OCI-LY7 (cell line): ENCODE results near the gene RALB. TPM values are rescaled to one million over a fixed set of nuclear protein-coding genes. Genes with fewer than 3 reads are reported as not detected.

Source experiments
- BruUV-seq: library from RNA; stranded (reverse); fragments of 400-500 nt; replicated peaks from 2 replicates; lab custom pipeline; 2021; lab: Mats Ljungman, UMichigan
- CTCF ChIA-PET: fragments of 300-600 bp; sonication (Branson Sonifier 250); formaldehyde crosslinking; loops from one replicate; lab custom pipeline; 2022; ENCODE audit warnings: antibody characterized with exemption; ENCODE audit not compliant: unreplicated experiment; lab: Charles Lee
- POLR2A ChIA-PET: fragments of 300-600 bp; sonication (Branson Sonifier 250); formaldehyde crosslinking; loops from one replicate; lab custom pipeline; 2022; ENCODE audit warnings: antibody characterized with exemption; lab: Charles Lee
- DNase-seq: peaks from one replicate; pipeline ENCODE4 v3.0.0-alpha.2; 2015; ENCODE audit warnings: low spot score
- H2AFZ ChIP-seq: fragments of 200-600 bp; sonication (generic), shearing (Covaris generic); 2 replicates; pipeline ENCODE4 v1.6.1; 2014; ENCODE audit warnings: mild to moderate bottlenecking, antibody characterized with exemption, low read length, moderate library complexity
- H3K27ac ChIP-seq: fragments of 200-600 bp; sonication (generic); 2 replicates; pipeline ENCODE4 v1.5.1; 2014; ENCODE audit warnings: mixed run types, low read depth, mild to moderate bottlenecking, moderate library complexity, low read length, inconsistent platforms; ENCODE audit not compliant: poor library complexity, severe bottlenecking
- H3K36me3 ChIP-seq: fragments of 200-600 bp; sonication (generic); 2 replicates; pipeline ENCODE4 v1.6.1; 2014; ENCODE audit warnings: mild to moderate bottlenecking, antibody characterized with exemption, low read length, moderate library complexity, mixed read lengths; ENCODE audit not compliant: insufficient read depth
- H3K4me1 ChIP-seq: fragments of 200-600 bp; sonication (generic); 2 replicates; pipeline ENCODE4 v1.5.1; 2014; ENCODE audit warnings: mild to moderate bottlenecking, low read length; ENCODE audit not compliant: insufficient read depth, poor library complexity, severe bottlenecking
- H3K4me2 ChIP-seq: fragments of 200-600 bp; sonication (generic); 2 replicates; pipeline ENCODE4 v1.6.1; 2014; ENCODE audit warnings: mild to moderate bottlenecking, low read length
- H3K4me3 ChIP-seq: fragments of 200-600 bp; sonication (generic); 2 replicates; pipeline ENCODE4 v1.5.1; 2014; ENCODE audit warnings: mild to moderate bottlenecking, low read depth, low read length; ENCODE audit not compliant: poor library complexity, severe bottlenecking
- H3K79me2 ChIP-seq: fragments of 200-600 bp; sonication (generic); 2 replicates; pipeline ENCODE4 v1.6.1; 2016; ENCODE audit warnings: low read depth, mild to moderate bottlenecking, low read length, moderate library complexity, mixed read lengths; ENCODE audit not compliant: insufficient read depth
- H3K9me2 ChIP-seq: fragments of 200-600 bp; sonication (generic); 2 replicates; pipeline ENCODE4 v1.6.1; 2016; ENCODE audit warnings: mild to moderate bottlenecking, low read length, mixed read lengths; ENCODE audit not compliant: insufficient read depth
- H3K9me3 ChIP-seq: fragments of 200-600 bp; sonication (generic); 2 replicates; pipeline ENCODE4 v1.6.1; 2014; ENCODE audit warnings: mild to moderate bottlenecking, mixed run types, low read length, mixed read lengths
- H4K20me1 ChIP-seq: fragments of 200-600 bp; sonication (generic); 2 replicates; pipeline ENCODE4 v1.6.1; 2014; ENCODE audit warnings: mild to moderate bottlenecking, antibody characterized with exemption, low read length, moderate library complexity, mixed read lengths; ENCODE audit not compliant: insufficient read depth
- CTCF ChIP-seq: fragments of 200-600 bp; sonication (generic); conservative IDR thresholded peaks from 2 replicates; pipeline ENCODE4 v1.5.1; 2014; ENCODE audit warnings: mild to moderate bottlenecking, antibody characterized with exemption, low read length, moderate library complexity, mixed read lengths
- EZH2phosphoT487 ChIP-seq: fragments of 200-600 bp; sonication (generic); IDR thresholded peaks from 2 replicates; pipeline ENCODE4 v1.6.1; 2018; ENCODE audit warnings: low read depth, borderline replicate concordance, mild to moderate bottlenecking, mixed run types, antibody characterized with exemption, low read length, moderate library complexity, mixed read lengths
- intact Hi-C: fragments of 100-400 bp; cut with micrococcal nuclease; formaldehyde crosslinking; loops from one replicate; pipeline ENCODE4 v1.10.0; 2022; ENCODE audit not compliant: unreplicated experiment
- total RNA-seq, 2 experiments: library from RNA; depleted of rRNA in 1 of 2; stranded (reverse); fragments of >200 nt in 1 of 2; shearing (Covaris generic) in 1 of 2; gene quantifications; 2 replicates each; pipeline ENCODE4 v1.2.3, GENCODE V29; 2014 to 2022

Gene RALB
- total RNA-seq, 2 experiments from 2014 or later: 16.2 to 23.6 TPM

DNA sequence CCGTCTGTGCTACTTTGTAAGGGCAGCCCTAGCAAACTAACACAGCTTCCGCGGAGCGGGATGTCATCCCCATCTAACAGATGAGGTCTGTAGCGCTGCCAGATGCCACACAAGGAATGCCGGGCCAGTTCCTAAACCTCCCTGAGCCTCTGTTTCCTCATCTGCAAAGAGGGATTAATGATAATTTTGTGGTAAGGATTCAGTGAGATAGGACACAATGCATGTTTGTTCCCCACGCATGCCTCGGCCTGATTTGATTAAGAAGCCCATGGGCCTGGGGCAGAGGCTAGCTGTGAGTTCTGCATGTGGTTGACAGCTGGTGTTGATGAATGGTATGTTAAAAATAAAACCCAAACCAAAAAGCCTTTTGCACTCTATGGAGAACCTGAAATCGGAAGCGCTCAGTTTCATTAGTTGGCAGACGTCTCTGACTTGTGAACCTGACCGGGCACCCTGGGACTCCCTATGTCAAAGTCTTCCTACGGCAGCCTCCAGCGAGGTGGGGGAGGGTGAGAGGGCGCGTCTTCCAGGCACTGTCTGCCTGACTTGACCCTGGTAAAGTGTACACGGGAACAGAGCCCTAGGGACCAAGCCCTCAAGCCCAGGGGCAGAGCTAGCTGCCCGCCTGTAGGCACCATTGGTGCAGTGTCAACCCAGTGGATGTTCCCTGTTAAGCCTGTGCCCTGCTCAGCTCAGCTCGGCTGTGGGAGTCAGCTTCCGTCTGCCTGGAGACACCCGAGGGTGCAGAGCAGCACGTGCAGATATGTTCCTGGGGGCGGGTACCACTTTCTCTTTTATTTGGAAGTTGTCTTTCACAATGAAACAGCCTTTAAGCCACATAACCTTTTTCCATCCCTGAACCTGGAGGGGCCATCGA is 78.5 kb downstream of the RALB start:
- POLR2A ChIA-PET: no interaction called here
- no peak for DNase-seq

DNA sequence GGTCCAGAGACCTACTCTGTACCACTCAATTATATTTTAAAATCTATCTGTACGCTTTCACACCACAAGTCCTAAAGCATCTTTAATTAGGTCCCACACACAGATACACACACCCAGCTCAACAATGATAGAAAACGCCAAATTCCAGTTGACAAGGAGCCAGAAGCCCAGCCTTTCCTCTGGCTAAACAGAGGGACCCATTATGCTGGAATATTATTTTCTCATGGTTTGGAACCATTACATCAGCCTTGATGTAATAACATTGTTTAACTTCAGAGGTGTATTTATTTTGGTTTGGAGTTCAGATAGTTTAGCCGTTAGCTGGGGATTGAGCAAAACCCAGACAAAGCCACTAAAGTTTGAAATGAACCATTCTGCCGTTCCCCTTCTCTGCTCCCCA is 79.3 kb downstream of the RALB start:
- Histone ChIP-seq H3K9me3 (no peaks in the 10 kb centered on the region), H3K4me2 (no peak overlapping the region), H3K79me2 (no peaks in the 10 kb centered on the region), H3K9me2 (no peaks in the 10 kb centered on the region), H3K27ac (no peak overlapping the region), H3K36me3 (no peaks in the 10 kb centered on the region), H3K4me1 (no peaks in the 10 kb centered on the region), H4K20me1 (no peaks in the 10 kb centered on the region), H3K4me3 (no peak overlapping the region), H2AFZ (no peak overlapping the region)
- no peak for DNase-seq
- TF ChIP-seq CTCF (no peak), EZH2phosphoT487 (no peak)
- intact Hi-C loops: no loop called here
- ChIA-PET POLR2A (no interaction called here), CTCF (no interaction called here)
- no TSS peak for BruUV-seq

More for the DNA sequence above, 78.5 kb downstream of the RALB start:
- Histone ChIP-seq H3K9me3 (no peaks in the 10 kb centered on the region), H3K4me1 (no peaks in the 10 kb centered on the region), H2AFZ (no peak overlapping the region), H3K4me3 (no peak overlapping the region), H3K36me3 (no peaks in the 10 kb centered on the region), H3K79me2 (no peaks in the 10 kb centered on the region), H3K9me2 (no peaks in the 10 kb centered on the region), H3K27ac (no peak overlapping the region), H4K20me1 (no peaks in the 10 kb centered on the region), H3K4me2 (no peak overlapping the region)
- intact Hi-C loops: no loop called here
- BruUV-seq: no TSS peak
- no peak for TF ChIP-seq CTCF
- TF ChIP-seq EZH2phosphoT487: no peak
- CTCF ChIA-PET: no interaction called here

GRCh38 chr2:120332384-120332783 is 79.7 kb downstream of the RALB start:
- no peaks in the 10 kb centered on the region for H3K9me2 ChIP-seq
- ChIA-PET CTCF (no interaction called here), POLR2A (no interaction called here)
- H3K4me2 ChIP-seq: no peak overlapping the region
- no TSS peak for BruUV-seq
- H3K9me3 ChIP-seq: no peaks in the 10 kb centered on the region
- intact Hi-C loops: no loop called here
- TF ChIP-seq CTCF (no peak), EZH2phosphoT487 (no peak)
- no peak overlapping the region for H2AFZ ChIP-seq
- H3K36me3 ChIP-seq: no peaks in the 10 kb centered on the region
- no peak overlapping the region for H3K4me3 ChIP-seq
- no peaks in the 10 kb centered on the region for H3K79me2 ChIP-seq
- H4K20me1 ChIP-seq: no peaks in the 10 kb centered on the region
- no peak overlapping the region for H3K27ac ChIP-seq
- H3K4me1 ChIP-seq: no peaks in the 10 kb centered on the region
- DNase-seq: no peak
